CD4-positive, alpha-beta memory T cell (primary cell): Measurements from ENCODE around the gene PPA1. TPM values are rescaled to one million over a fixed set of nuclear protein-coding genes. Genes with fewer than 3 reads are reported as not detected.
"Not testable (repeated sequence)": the region's sequence is repeated elsewhere in the genome, so short reads cannot be mapped to it uniquely, and the experiment has no call there.

Source experiments
- CTCF ChIA-PET: fragments of 350-600 bp; sonication (Branson Sonifier 250); formaldehyde crosslinking; loops from one replicate; lab custom pipeline; 2021; ENCODE audit warnings: inconsistent platforms; ENCODE audit not compliant: partially characterized antibody; lab: Charles Lee
- POLR2A ChIA-PET: fragments of 350-600 bp; sonication (Branson Sonifier 250); formaldehyde crosslinking; loops from one replicate; lab custom pipeline; 2021; ENCODE audit not compliant: partially characterized antibody; lab: Charles Lee
- DNase-seq, 5 donors: peaks; one replicate each; pipeline versions ENCODE4 v3.0.0 to v3.0.0-alpha.2; 2020 to 2022; ENCODE audit warnings: mixed read lengths in 1 of 5
- H3K27ac ChIP-seq: one replicate; pipeline ENCODE4 v1.7.0; 2013; ENCODE audit warnings: low read depth, low read length
- H3K27me3 ChIP-seq: 2 replicates; pipeline ENCODE4 v1.7.0; 2013; ENCODE audit warnings: mild to moderate bottlenecking, low read length, moderate library complexity; ENCODE audit not compliant: insufficient read depth
- H3K36me3 ChIP-seq: 2 replicates; pipeline ENCODE4 v1.7.0; 2013; ENCODE audit warnings: mild to moderate bottlenecking, low read length, moderate library complexity; ENCODE audit not compliant: insufficient read depth
- H3K4me1 ChIP-seq: 2 replicates; pipeline ENCODE4 v1.7.0; 2013; ENCODE audit warnings: mild to moderate bottlenecking, low read length, moderate library complexity; ENCODE audit not compliant: insufficient read depth
- H3K4me3 ChIP-seq, 2 donors: one replicate each; pipeline ENCODE4 v1.7.0; 2013; ENCODE audit warnings: low read length in 2 of 2, mild to moderate bottlenecking in 1 of 2
- H3K9me3 ChIP-seq, 2 donors: one replicate each; pipeline ENCODE4 v1.7.0; 2013; ENCODE audit warnings: low read length in 2 of 2, control low read depth in 1 of 2; ENCODE audit not compliant: control insufficient read depth in 1 of 2
- H3K27ac Mint-ChIP-seq, 7 donors: one replicate each; pipeline ENCODE4 v1.8.0; 2020 to 2021; ENCODE audit warnings: mixed read lengths in 7 of 7, mild to moderate bottlenecking in 6 of 7, inconsistent platforms in 3 of 7, moderate library complexity in 3 of 7
- H3K27me3 Mint-ChIP-seq, 2 donors: one replicate each; pipeline ENCODE4 v1.8.0; 2020 to 2021; ENCODE audit warnings: mixed read lengths in 2 of 2
- H3K36me3 Mint-ChIP-seq, 2 donors: one replicate each; pipeline ENCODE4 v1.8.0; 2020 to 2021; ENCODE audit warnings: mixed read lengths in 2 of 2, inconsistent platforms in 1 of 2, mild to moderate bottlenecking in 1 of 2
- H3K4me1 Mint-ChIP-seq, 4 donors: one replicate each; pipeline ENCODE4 v1.8.0; 2020 to 2021; ENCODE audit warnings: mixed read lengths in 4 of 4, mild to moderate bottlenecking in 1 of 4
- H3K4me3 Mint-ChIP-seq, 8 donors: one replicate each; pipeline ENCODE4 v1.8.0; 2020 to 2021; ENCODE audit warnings: mixed read lengths in 8 of 8, mild to moderate bottlenecking in 7 of 8, moderate library complexity in 6 of 8, inconsistent platforms in 3 of 8
- H3K9me3 Mint-ChIP-seq, 8 donors: one replicate each; pipeline ENCODE4 v1.8.0; 2020 to 2021; ENCODE audit warnings: mixed read lengths in 8 of 8, mild to moderate bottlenecking in 5 of 8, inconsistent platforms in 3 of 8, moderate library complexity in 1 of 8
- intact Hi-C: fragments of 100-400 bp; cut with micrococcal nuclease; formaldehyde crosslinking; loops from one replicate; pipeline ENCODE4 v1.15.1; 2023
- polyA plus RNA-seq, 2 donors: library from polyadenylated mRNA; unstranded; fragments of 300-500 nt; fragmentation: Illumina TruSeq; gene quantifications; one replicate each; pipeline ENCODE4 v1.2.3, GENCODE V29; 2021
- total RNA-seq, 2 experiments: library from RNA; stranded (reverse); gene quantifications; one replicate each; pipeline ENCODE4 v1.2.3, GENCODE V29; 2021

Gene PPA1
- total and polyA plus RNA-seq, 4 experiments from 2014 or later = 57.4 to 304 (median 104) TPM

GRCh38 chr10:70266056-70266455 lies 32.8 kb upstream of the PPA1 start:
- H3K36me3 Mint-ChIP-seq = peaks cover 0 to 3% of the 10 kb centered on the region in 2 donors
- no peak overlapping the region for H3K27ac Mint-ChIP-seq
- CTCF ChIA-PET = interaction anchor here (1.3 to 5.2 kb wide), 6 partner anchors 8 to 98 kb away, joined by 3 to 31 read pairs (median 4); no protein-coding TSS in a partner anchor
- Histone ChIP-seq H3K27me3 (no peaks in the 10 kb centered on the region), H3K27ac (no peak overlapping the region), H3K4me1 (no peaks in the 10 kb centered on the region), H3K36me3 (no peaks in the 10 kb centered on the region), H3K9me3 (no peaks in the 10 kb centered on the region), H3K4me3 (no peak overlapping the region)
- H3K27me3 Mint-ChIP-seq = peaks cover 0 to 5% of the 10 kb centered on the region in 2 donors
- POLR2A ChIA-PET = no interaction called here
- H3K9me3 Mint-ChIP-seq = peaks cover 0 to 10% (median 7%) of the 10 kb centered on the region in 8 donors
- H3K4me3 Mint-ChIP-seq = no peak overlapping the region
- no peak for DNase-seq
- intact Hi-C loops = no loop called here
- no peaks in the 10 kb centered on the region for H3K4me1 Mint-ChIP-seq

- Mint-ChIP-seq H3K36me3 (peaks cover 0 to 6% of the 10 kb centered on the region in 2 donors), H3K9me3 (peaks cover 0 to 18% (median 11%) of the 10 kb centered on the region in 8 donors), H3K27ac (peak overlapping the region in 1 of 7 donors; percentile 14), H3K4me1 (no peaks in the 10 kb centered on the region), H3K4me3 (no peak overlapping the region), H3K27me3 (peaks cover 0 to 5% of the 10 kb centered on the region in 2 donors)
- Histone ChIP-seq H3K36me3 (no peaks in the 10 kb centered on the region), H3K4me1 (no peaks in the 10 kb centered on the region), H3K9me3 (no peaks in the 10 kb centered on the region), H3K4me3 (no peak overlapping the region), H3K27ac (no peak overlapping the region), H3K27me3 (no peaks in the 10 kb centered on the region)
- ChIA-PET CTCF (interaction anchor here (1.0 to 5.2 kb wide), 8 partner anchors 9 to 99 kb away, joined by 3 to 31 read pairs (median 4); no protein-coding TSS in a partner anchor), POLR2A (no interaction called here)
- intact Hi-C loops = loop anchor here (2.0 kb wide), 1 partner anchor 100 kb away; no protein-coding TSS in a partner anchor
- DNase-seq = no peak
Observed at GRCh38 chr10:70265032-70265689, 31.9 kb upstream of the PPA1 start.

GRCh38 chr10:70260734-70261133 lies 27.5 kb upstream of the PPA1 start:
- H3K9me3 ChIP-seq = no peaks in the 10 kb centered on the region
- intact Hi-C loops = no loop called here
- peaks cover 6% of the 10 kb centered on the region for H3K27me3 ChIP-seq
- no peak overlapping the region for H3K4me3 ChIP-seq
- peaks cover 0 to 18% (median 11%) of the 10 kb centered on the region in 8 donors for H3K9me3 Mint-ChIP-seq
- peaks cover 0 to 6% of the 10 kb centered on the region in 2 donors for H3K36me3 Mint-ChIP-seq
- H3K27ac ChIP-seq = no peak overlapping the region
- ChIA-PET POLR2A (interaction anchor here (0.6 kb wide), 1 partner anchor 100 kb away, joined by 3 read pairs; no protein-coding TSS in a partner anchor), CTCF (interaction anchor here (2.0 kb wide), 1 partner anchor 12 kb away, joined by 7 read pairs; no protein-coding TSS in a partner anchor)
- H3K36me3 ChIP-seq = no peaks in the 10 kb centered on the region
- H3K4me1 Mint-ChIP-seq = peaks cover 0 to 7% (median 3%) of the 10 kb centered on the region in 4 donors
- H3K27me3 Mint-ChIP-seq = peaks cover 17 to 22% of the 10 kb centered on the region in 2 donors
- H3K4me3 Mint-ChIP-seq = no peak overlapping the region
- no peaks in the 10 kb centered on the region for H3K4me1 ChIP-seq
- DNase-seq = no peak
- H3K27ac Mint-ChIP-seq = no peak overlapping the region

GRCh38 chr10:70260259-70260658 lies 27.0 kb upstream of the PPA1 start:
- no peak overlapping the region for H3K27ac Mint-ChIP-seq
- H3K9me3 ChIP-seq = no peaks in the 10 kb centered on the region
- CTCF ChIA-PET = interaction anchor here (2.0 kb wide), 1 partner anchor 12 kb away, joined by 7 read pairs; no protein-coding TSS in a partner anchor
- no peaks in the 10 kb centered on the region for H3K4me1 ChIP-seq
- intact Hi-C loops = no loop called here
- POLR2A ChIA-PET = no interaction called here
- peaks cover 0 to 6% of the 10 kb centered on the region in 2 donors for H3K36me3 Mint-ChIP-seq
- H3K4me1 Mint-ChIP-seq = peaks cover 2 to 11% (median 7%) of the 10 kb centered on the region in 4 donors
- DNase-seq = no peak
- no peak overlapping the region for H3K4me3 ChIP-seq
- peaks cover 6% of the 10 kb centered on the region for H3K27me3 ChIP-seq
- H3K27me3 Mint-ChIP-seq = peaks cover 22 to 24% of the 10 kb centered on the region in 2 donors
- no peak overlapping the region for H3K27ac ChIP-seq
- H3K9me3 Mint-ChIP-seq = peaks cover 0 to 18% (median 11%) of the 10 kb centered on the region in 8 donors
- no peaks in the 10 kb centered on the region for H3K36me3 ChIP-seq
- H3K4me3 Mint-ChIP-seq = no peak overlapping the region

- Mint-ChIP-seq H3K27ac (peak overlapping the region in 1 of 7 donors; percentile 48), H3K27me3 (peaks cover 31 to 34% of the 10 kb centered on the region in 2 donors)
Observed at GRCh38 chr10:70258216-70258615, 25.0 kb upstream of the PPA1 start.

DNA sequence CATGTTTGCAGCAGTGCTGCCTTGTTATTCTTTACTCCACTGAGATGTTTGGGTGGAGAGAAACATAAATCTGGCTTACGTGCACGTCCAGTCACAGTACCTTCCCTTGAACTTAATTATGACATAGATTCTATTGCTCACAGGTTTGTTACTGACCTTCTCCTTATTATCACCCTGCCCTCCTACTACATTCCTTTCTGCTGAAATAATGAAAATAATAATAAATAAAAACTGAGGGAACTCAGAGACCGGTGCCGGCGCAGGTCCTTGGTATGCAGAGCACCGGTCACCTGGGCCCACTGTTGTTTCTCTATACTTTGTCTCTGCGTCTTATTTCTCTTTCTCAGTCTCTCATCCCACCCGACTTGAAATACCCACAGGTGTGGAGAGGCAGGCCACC lies 24.6 kb upstream of the PPA1 start:
- H3K36me3 ChIP-seq, H3K4me1 ChIP-seq, DNase-seq, intact Hi-C loops, H3K27ac ChIP-seq, H3K4me3 ChIP-seq, H3K36me3 Mint-ChIP-seq, H3K9me3 ChIP-seq, POLR2A ChIA-PET, H3K4me3 Mint-ChIP-seq: not testable (repeated sequence)
- Mint-ChIP-seq H3K4me1 (peaks cover 2 to 16% (median 9%) of the 10 kb centered on the region in 4 donors), H3K9me3 (peaks cover 0 to 18% (median 11%) of the 10 kb centered on the region in 8 donors), H3K27ac (peak overlapping the region in 1 of 7 donors; percentile 48), H3K27me3 (peaks cover 33 to 36% of the 10 kb centered on the region in 2 donors)
- CTCF ChIA-PET = interaction anchor here (1.8 kb wide), 1 partner anchor 107 kb away, joined by 7 read pairs; no protein-coding TSS in a partner anchor
- peaks cover 11% of the 10 kb centered on the region for H3K27me3 ChIP-seq

More at GRCh38 chr10:70258216-70258615, 25.0 kb upstream of the PPA1 start:
- peaks cover 7% of the 10 kb centered on the region for H3K27me3 ChIP-seq
- peaks cover 0 to 18% (median 11%) of the 10 kb centered on the region in 8 donors for H3K9me3 Mint-ChIP-seq
- H3K36me3 Mint-ChIP-seq = peaks cover 0 to 6% of the 10 kb centered on the region in 2 donors
- no peak for DNase-seq
- H3K4me1 Mint-ChIP-seq = peaks cover 2 to 16% (median 9%) of the 10 kb centered on the region in 4 donors
- intact Hi-C loops = no loop called here
- no peak overlapping the region for H3K4me3 ChIP-seq
- POLR2A ChIA-PET = no interaction called here
- H3K27ac ChIP-seq = no peak overlapping the region
- H3K4me3 Mint-ChIP-seq = no peak overlapping the region
- H3K4me1 ChIP-seq = no peaks in the 10 kb centered on the region
- H3K9me3 ChIP-seq = no peaks in the 10 kb centered on the region
- no peaks in the 10 kb centered on the region for H3K36me3 ChIP-seq
- CTCF ChIA-PET = interaction anchor here (1.7 to 1.8 kb wide), 2 partner anchors 32 to 106 kb away, joined by 4 to 7 read pairs; no protein-coding TSS in a partner anchor

- Histone ChIP-seq H3K36me3 (no peaks in the 10 kb centered on the region), H3K4me3 (no peak overlapping the region), H3K9me3 (no peaks in the 10 kb centered on the region), H3K27me3 (peaks cover 14% of the 10 kb centered on the region), H3K27ac (no peak overlapping the region), H3K4me1 (no peaks in the 10 kb centered on the region)
- Mint-ChIP-seq H3K36me3 (peaks cover 0 to 6% of the 10 kb centered on the region in 2 donors), H3K4me3 (peak overlapping the region in 6 of 8 donors; percentile 40 to 78 (median 46)), H3K27ac (no peak overlapping the region), H3K9me3 (peaks cover 0 to 12% (median 8%) of the 10 kb centered on the region in 8 donors), H3K4me1 (peaks cover 2 to 16% (median 9%) of the 10 kb centered on the region in 4 donors), H3K27me3 (peaks cover 31 to 37% of the 10 kb centered on the region in 2 donors)
- intact Hi-C loops = no loop called here
- no peak for DNase-seq
- POLR2A ChIA-PET = interaction anchor here (0.8 kb wide), 1 partner anchor 23 kb away, joined by 3 read pairs; the partner anchor contains the start of gene PPA1
- CTCF ChIA-PET = interaction anchor here (1.0 to 1.7 kb wide), 2 partner anchors 8 to 108 kb away, joined by 4 to 6 read pairs; no protein-coding TSS in a partner anchor
Observed at GRCh38 chr10:70256463-70256862, 23.2 kb upstream of the PPA1 start.
